ENCODE results near the gene MAP3K13. TPM values are rescaled to one million over a fixed set of nuclear protein-coding genes. Genes with fewer than 3 reads are reported as not detected.

The MAP3K13 gene
- total RNA-seq, 1 donor from 2014 or later: 29.1 TPM

DNA sequence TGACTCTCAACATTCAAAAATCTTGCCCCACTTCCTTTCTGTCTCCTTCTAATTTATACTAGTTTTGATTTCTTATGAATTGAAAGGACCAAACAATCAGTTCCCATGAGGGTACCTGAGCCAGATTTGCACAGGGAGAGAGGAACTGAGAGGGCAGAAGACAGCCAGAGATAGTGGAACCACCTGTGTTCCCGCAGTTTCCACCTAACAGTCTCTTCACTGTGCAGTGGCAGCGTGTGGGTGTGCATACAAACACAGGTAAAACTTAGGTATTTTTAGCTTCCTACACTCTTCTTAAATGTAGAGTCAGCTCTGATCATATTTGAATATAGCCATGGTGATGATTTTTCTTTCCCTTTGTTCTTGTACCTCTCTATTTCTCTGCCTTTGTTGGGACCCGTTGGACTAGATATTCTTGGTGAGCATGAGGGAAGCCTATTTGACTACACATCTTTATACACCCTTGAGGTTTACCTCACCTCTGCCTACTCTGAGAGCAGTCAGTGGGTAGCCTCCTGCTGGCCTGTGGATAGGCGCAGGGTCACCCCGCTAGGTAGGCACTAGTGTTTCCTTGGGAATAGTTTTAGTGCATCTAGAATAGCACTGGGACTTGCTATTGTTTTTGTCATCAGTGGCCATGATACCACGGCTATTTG is 58.8 kb downstream of the MAP3K13 start:
- H3K4me3 Mint-ChIP-seq: no peak overlapping the region
- no peaks in the 10 kb centered on the region for H3K4me1 Mint-ChIP-seq (ENCODE audit: unreplicated experiment)
- H3K27ac Mint-ChIP-seq: no peak overlapping the region
- TF ChIP-seq, protein P1, sequence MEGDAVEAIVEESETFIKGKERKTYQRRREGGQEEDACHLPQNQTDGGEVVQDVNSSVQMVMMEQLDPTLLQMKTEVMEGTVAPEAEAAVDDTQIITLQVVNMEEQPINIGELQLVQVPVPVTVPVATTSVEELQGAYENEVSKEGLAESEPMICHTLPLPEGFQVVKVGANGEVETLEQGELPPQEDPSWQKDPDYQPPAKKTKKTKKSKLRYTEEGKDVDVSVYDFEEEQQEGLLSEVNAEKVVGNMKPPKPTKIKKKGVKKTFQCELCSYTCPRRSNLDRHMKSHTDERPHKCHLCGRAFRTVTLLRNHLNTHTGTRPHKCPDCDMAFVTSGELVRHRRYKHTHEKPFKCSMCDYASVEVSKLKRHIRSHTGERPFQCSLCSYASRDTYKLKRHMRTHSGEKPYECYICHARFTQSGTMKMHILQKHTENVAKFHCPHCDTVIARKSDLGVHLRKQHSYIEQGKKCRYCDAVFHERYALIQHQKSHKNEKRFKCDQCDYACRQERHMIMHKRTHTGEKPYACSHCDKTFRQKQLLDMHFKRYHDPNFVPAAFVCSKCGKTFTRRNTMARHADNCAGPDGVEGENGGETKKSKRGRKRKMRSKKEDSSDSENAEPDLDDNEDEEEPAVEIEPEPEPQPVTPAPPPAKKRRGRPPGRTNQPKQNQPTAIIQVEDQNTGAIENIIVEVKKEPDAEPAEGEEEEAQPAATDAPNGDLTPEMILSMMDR (conservative IDR thresholded peaks at IDR 0.05): no peak
- H3K36me3 Mint-ChIP-seq: no peaks in the 10 kb centered on the region
- no peaks in the 10 kb centered on the region for H3K9me3 Mint-ChIP-seq
- no peak for DNase-seq (ENCODE audit: extremely low spot score, unreplicated experiment)
- H3K27me3 Mint-ChIP-seq: no peaks in the 10 kb centered on the region

DNA sequence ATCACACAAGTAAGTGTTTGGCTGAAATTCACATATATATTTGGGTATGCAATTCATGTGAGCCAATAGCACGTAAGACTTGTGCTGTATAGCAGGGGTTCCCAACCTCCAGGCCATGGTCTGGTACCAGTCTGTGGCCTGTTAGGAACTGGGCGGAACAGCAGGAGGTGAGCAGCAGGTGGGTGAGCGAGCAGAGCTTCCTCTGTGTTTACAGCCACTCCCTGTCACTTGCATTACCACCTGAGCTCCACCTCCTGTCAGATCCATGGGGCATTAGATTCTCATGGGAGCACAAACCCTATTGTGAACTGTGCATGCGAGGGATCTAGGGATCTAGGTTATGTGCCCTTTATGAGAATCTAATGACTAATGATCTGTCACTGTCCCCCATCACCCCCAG is 59.7 kb downstream of the MAP3K13 start:
- DNase-seq (ENCODE audit: extremely low spot score, unreplicated experiment): no peak
- no peaks in the 10 kb centered on the region for H3K9me3 Mint-ChIP-seq
- H3K27ac Mint-ChIP-seq: no peak overlapping the region
- no peaks in the 10 kb centered on the region for H3K36me3 Mint-ChIP-seq
- H3K4me1 Mint-ChIP-seq (ENCODE audit: unreplicated experiment): no peaks in the 10 kb centered on the region
- no peaks in the 10 kb centered on the region for H3K27me3 Mint-ChIP-seq
- TF ChIP-seq, protein P1 (conservative IDR thresholded peaks at IDR 0.05): no peak
- H3K4me3 Mint-ChIP-seq: no peak overlapping the region

DNA sequence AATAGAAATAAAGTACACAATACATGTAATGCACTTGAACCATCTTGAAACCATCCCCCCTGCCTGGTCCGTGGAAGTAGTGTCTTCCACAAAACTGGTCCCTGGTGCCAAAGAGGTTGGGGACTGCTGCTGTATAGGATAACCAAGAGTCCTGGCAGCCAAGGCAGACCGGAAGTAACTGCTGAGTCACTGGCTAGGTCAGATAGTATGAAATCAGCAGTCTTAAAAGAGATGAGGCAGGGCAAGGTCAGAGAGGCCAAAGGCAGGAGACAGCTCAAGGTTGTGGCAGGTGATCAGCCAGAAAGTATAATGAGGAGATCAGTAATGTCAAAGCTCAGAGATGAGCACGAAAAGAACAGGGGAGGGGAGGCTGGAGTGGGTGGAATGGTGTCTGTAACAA is 60.2 kb downstream of the MAP3K13 start:
- DNase-seq (ENCODE audit: extremely low spot score, unreplicated experiment): no peak
- Mint-ChIP-seq H3K4me3 (no peak overlapping the region), H3K36me3 (no peaks in the 10 kb centered on the region), H3K27ac (no peak overlapping the region), H3K9me3 (no peaks in the 10 kb centered on the region), H3K27me3 (no peaks in the 10 kb centered on the region), H3K4me1 (ENCODE audit: unreplicated experiment) (no peaks in the 10 kb centered on the region)
- TF ChIP-seq, protein P1 (conservative IDR thresholded peaks at IDR 0.05): no peak

DNA sequence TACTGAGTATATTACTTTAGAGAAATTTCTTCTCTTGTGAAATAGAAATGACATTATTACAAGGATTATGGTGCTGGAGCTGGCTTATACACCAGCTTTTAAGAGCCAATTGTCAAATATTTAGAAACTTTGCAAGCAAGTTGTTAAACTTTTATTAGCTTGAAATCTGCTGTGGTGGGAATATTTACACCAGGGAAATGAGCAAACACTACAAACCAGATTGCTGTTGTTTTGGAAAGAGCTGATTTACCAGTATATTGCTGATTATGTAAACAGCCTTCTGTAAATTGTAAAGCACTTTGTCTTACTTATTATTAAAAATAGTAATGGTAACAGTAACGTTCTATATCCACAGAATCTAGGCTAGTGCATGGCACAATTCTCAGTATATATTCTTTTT is 61.5 kb downstream of the MAP3K13 start:
- TF ChIP-seq, protein P1 (conservative IDR thresholded peaks at IDR 0.05): no peak
- H3K9me3 Mint-ChIP-seq: no peaks in the 10 kb centered on the region
- H3K27ac Mint-ChIP-seq: no peak overlapping the region
- no peaks in the 10 kb centered on the region for H3K36me3 Mint-ChIP-seq
- H3K27me3 Mint-ChIP-seq: no peaks in the 10 kb centered on the region
- no peak overlapping the region for H3K4me3 Mint-ChIP-seq
- no peak for DNase-seq (ENCODE audit: extremely low spot score, unreplicated experiment)
- no peaks in the 10 kb centered on the region for H3K4me1 Mint-ChIP-seq (ENCODE audit: unreplicated experiment)

DNA sequence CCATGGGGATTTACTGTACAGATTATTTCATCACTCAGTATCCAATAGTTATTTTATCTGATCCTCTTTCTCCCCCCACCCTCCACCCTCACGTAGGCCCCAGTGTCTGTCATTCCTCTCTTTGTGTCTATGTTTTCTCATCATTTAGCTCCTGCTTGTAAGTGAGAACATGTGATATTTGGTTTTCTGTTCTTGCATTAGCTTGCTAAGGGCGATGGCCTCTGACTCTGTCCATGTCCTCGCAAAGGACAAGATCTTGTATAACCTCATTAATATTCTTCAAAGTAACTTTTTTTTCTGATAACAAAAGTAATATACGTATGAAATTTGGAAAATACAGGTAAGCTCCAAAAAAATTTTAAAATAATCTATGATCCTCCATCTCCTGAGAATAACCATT is 67.4 kb downstream of the MAP3K13 start:
- no peak for DNase-seq (ENCODE audit: extremely low spot score, unreplicated experiment)
- H3K4me1 Mint-ChIP-seq (ENCODE audit: unreplicated experiment): no peaks in the 10 kb centered on the region
- H3K4me3 Mint-ChIP-seq: no peak overlapping the region
- no peak overlapping the region for H3K27ac Mint-ChIP-seq
- TF ChIP-seq, protein P1 (conservative IDR thresholded peaks at IDR 0.05): no peak
- H3K9me3 Mint-ChIP-seq: no peaks in the 10 kb centered on the region
- peaks cover 6% of the 10 kb centered on the region for H3K36me3 Mint-ChIP-seq
- no peaks in the 10 kb centered on the region for H3K27me3 Mint-ChIP-seq
